Transverse colon (tissue), 4 donors: ENCODE data around the gene CENPL. TPM values are rescaled to one million over a fixed set of nuclear protein-coding genes. Genes with fewer than 3 reads are reported as not detected.

ENCODE experiments used
- DNase-seq: peaks from one replicate; pipeline ENCODE4 v3.0.0-alpha.2; 2019
- H3K27ac ChIP-seq, 4 donors: fragments of 200-600 bp; sonication (generic); 2 replicates each; pipeline ENCODE4 v1.5.1; 2016 to 2018; ENCODE audit warnings: inconsistent platforms in 4 of 4
- H3K27me3 ChIP-seq: fragments of 200-600 bp; sonication (generic); 2 replicates; pipeline ENCODE4 v1.5.1; 2017; ENCODE audit warnings: inconsistent platforms
- H3K36me3 ChIP-seq, 4 donors: fragments of 200-600 bp; sonication (generic); 2 replicates each; pipeline ENCODE4 v1.5.1; 2017 to 2019; ENCODE audit warnings: inconsistent platforms in 4 of 4
- H3K4me1 ChIP-seq, 4 donors: fragments of 200-600 bp; sonication (generic); 2 replicates each; pipeline ENCODE4 v1.5.1; 2017 to 2020; ENCODE audit warnings: inconsistent platforms in 4 of 4
- H3K4me3 ChIP-seq, 4 donors: fragments of 200-600 bp; sonication (generic); 1 replicate in 1 of 4; 2 replicates in 3 of 4; pipeline versions ENCODE4 v1.5.1 to v1.6.1; 2017 to 2019; ENCODE audit warnings: inconsistent platforms in 4 of 4
- H3K9me3 ChIP-seq, 2 donors: fragments of 200-600 bp; sonication (generic); 2 replicates each; pipeline ENCODE4 v1.5.1; 2017 to 2019; ENCODE audit warnings: inconsistent platforms in 2 of 2
- EP300 ChIP-seq: sonication (generic); formaldehyde crosslinking; IDR thresholded peaks from one replicate; pipeline ENCODE4 v1.6.1; 2017; ENCODE audit warnings: antibody characterized with exemption, low read depth
- POLR2A ChIP-seq: fragments of 450-650 bp; IDR thresholded peaks from one replicate; pipeline ENCODE4 v1.6.1; 2016; ENCODE audit warnings: antibody characterized with exemption, mild to moderate bottlenecking, moderate library complexity
- POLR2AphosphoS5 ChIP-seq, 3 donors: sonication (generic); formaldehyde crosslinking; IDR thresholded peaks; one replicate each; pipeline ENCODE4 v1.6.1; 2016; ENCODE audit warnings: antibody characterized with exemption in 3 of 3
- WGBS, 2 donors: methylation state at CpG; one replicate each; pipeline ENCODE4 v1.1.5; 2018; ENCODE audit warnings: low coverage in 1 of 2; 5-methylcytosine and 5-hydroxymethylcytosine counted together
- in situ Hi-C, 4 donors: fragments of 200-750 bp; cut with MboI; loops; one replicate each; pipeline versions ENCODE4 v1.15.0 to v1.15.1; 2017; ENCODE audit warnings: low sequenced_read_pairs in 3 of 4, low pct_ligation_motif_present in 1 of 4, low pct_unique_long_range_greater_than_20kb in 1 of 4
- intact Hi-C: fragments of 100-400 bp; cut with DNase I; formaldehyde crosslinking; loops from one replicate; pipeline ENCODE4 v1.15.1; 2023; ENCODE audit warnings: low total_unique reads
- small RNA-seq, 4 donors: library from RNA; depleted of rRNA; stranded (forward); fragments of <200 nt; gene quantifications; one replicate each; pipeline ENCODE3, GENCODE V24; 2016
- total RNA-seq, 4 donors: library from RNA; depleted of rRNA; stranded (reverse); fragments of >200 nt; gene quantifications; one replicate each; pipeline ENCODE4 v1.1.0, GENCODE V29; 2016
- TF ChIP-seq, protein P1 (sequence below), 5 experiments: fragments of 200-600 bp in 3 of 5; fragments of 450-650 bp in 2 of 5; sonication (generic) in 3 of 5; IDR thresholded peaks; 1 replicate in 2 of 5; 2 replicates in 3 of 5; pipeline ENCODE4 v1.5.1; 2016 to 2017; ENCODE audit warnings: antibody characterized with exemption in 5 of 5, inconsistent platforms in 3 of 5, mild to moderate bottlenecking in 2 of 5, moderate library complexity in 1 of 5

The CENPL gene
- total RNA-seq, 4 donors from 2014 or later = 4.3 to 6.7 (median 4.9) TPM; not detected in 1

DNA sequence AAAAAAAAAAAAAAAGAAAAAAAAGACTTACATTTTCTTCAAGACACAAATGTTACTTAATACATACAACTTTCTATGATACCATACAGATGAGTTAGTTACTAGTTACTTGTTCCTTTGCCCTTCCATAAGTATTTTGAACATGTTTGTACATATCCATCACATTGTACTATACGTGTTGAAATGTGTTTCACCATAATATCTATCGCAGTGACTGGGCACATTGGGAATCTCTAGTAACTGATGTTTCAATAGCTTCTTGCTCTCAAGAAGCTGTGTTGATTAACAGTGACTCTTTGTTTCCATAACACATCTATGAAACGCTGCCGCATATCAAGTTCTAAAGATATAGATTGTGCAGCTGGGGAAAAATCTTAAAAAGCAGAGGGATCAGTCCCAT, 67.0 kb downstream of the CENPL start:
- intact Hi-C loops = no loop called here
- 89 to 98% methylated on average over 4 of the region's 4 CpGs for WGBS, 2 donors
- TF ChIP-seq, protein P1, sequence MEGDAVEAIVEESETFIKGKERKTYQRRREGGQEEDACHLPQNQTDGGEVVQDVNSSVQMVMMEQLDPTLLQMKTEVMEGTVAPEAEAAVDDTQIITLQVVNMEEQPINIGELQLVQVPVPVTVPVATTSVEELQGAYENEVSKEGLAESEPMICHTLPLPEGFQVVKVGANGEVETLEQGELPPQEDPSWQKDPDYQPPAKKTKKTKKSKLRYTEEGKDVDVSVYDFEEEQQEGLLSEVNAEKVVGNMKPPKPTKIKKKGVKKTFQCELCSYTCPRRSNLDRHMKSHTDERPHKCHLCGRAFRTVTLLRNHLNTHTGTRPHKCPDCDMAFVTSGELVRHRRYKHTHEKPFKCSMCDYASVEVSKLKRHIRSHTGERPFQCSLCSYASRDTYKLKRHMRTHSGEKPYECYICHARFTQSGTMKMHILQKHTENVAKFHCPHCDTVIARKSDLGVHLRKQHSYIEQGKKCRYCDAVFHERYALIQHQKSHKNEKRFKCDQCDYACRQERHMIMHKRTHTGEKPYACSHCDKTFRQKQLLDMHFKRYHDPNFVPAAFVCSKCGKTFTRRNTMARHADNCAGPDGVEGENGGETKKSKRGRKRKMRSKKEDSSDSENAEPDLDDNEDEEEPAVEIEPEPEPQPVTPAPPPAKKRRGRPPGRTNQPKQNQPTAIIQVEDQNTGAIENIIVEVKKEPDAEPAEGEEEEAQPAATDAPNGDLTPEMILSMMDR (IDR thresholded peaks at IDR 0.05) = no peak
- TF ChIP-seq EP300 = no peak
- no peak for TF ChIP-seq POLR2A
- no peak for TF ChIP-seq POLR2AphosphoS5 (IDR thresholded peaks at IDR 0.05)
- Histone ChIP-seq H3K9me3 (no peaks in the 10 kb centered on the region), H3K4me3 (no peak overlapping the region), H3K36me3 (peaks cover 0 to 61% (median 30%) of the 10 kb centered on the region in 4 donors), H3K27me3 (no peaks in the 10 kb centered on the region), H3K27ac (no peak overlapping the region), H3K4me1 (no peaks in the 10 kb centered on the region)
- in situ Hi-C loops = no loop called here
- no peak for DNase-seq

DNA sequence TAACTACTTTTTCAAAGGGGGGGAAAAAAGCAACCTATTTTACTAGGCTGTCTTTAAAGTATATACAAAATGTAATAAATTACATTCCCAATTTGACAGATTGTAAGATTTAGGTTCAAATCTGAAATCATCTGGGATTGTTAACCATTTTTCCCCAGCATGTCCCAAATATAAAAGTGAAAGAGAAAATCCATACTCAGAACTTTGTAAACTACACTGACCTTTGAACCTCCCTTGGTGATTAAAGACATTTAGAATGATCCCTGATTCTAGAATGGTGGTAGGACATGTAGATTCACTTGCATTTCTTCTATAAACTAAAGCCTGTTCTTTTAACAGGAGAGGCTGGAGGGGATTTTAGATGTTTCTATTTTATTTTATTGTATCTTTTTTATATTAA, 70.9 kb downstream of the CENPL start:
- intact Hi-C loops (no loop called here), in situ Hi-C loops (no loop called here)
- Histone ChIP-seq H3K36me3 (peaks cover 0 to 55% (median 28%) of the 10 kb centered on the region in 4 donors), H3K27me3 (no peaks in the 10 kb centered on the region), H3K4me1 (no peaks in the 10 kb centered on the region), H3K4me3 (no peak overlapping the region), H3K9me3 (no peaks in the 10 kb centered on the region), H3K27ac (no peak overlapping the region)
- no peak for DNase-seq
- TF ChIP-seq POLR2A (no peak), EP300 (no peak), POLR2AphosphoS5 (IDR thresholded peaks at IDR 0.05) (no peak)
- TF ChIP-seq, protein P1 (IDR thresholded peaks at IDR 0.05) = no peak

Small RNA genes within 50 kb of the gene (small RNA-seq; reads per million reads assigned to genes)
- 0 reads per million in 4 donors for gene RF00019

Other genes starting within 250 kb of the CENPL start
- gene SLC9C2, start 221.8 kb downstream of the CENPL start, total RNA-seq = not detected
- gene TEX50, start 189.5 kb downstream of the CENPL start, total RNA-seq = not detected
- 1 to 10 TPM in 1 of 4 donors, under 1 TPM in 1, not detected in 2; 0.27 to 1.1 TPM for gene ANKRD45, start 155.0 kb downstream of the CENPL start, total RNA-seq
- gene KLHL20, start 109.9 kb downstream of the CENPL start, total RNA-seq = 10 to 100 TPM in 3 of 4 donors, 1 to 10 TPM in 1; 7.9 to 39.7 (median 27.8) TPM
- 10 to 100 TPM; 12.0 to 19.7 (median 16.6) TPM for gene DARS2, start 210 bp downstream of the CENPL start, total RNA-seq
- 100 to 1,000 TPM in 3 of 4 donors, 10 to 100 TPM in 1; 82.7 to 435 (median 193) TPM for gene GAS5, start 43.1 kb upstream of the CENPL start, total RNA-seq
- 1 to 10 TPM; 4.6 to 8.3 (median 6.9) TPM for gene ZBTB37, start 43.5 kb upstream of the CENPL start, total RNA-seq
- 1 to 10 TPM in 1 of 4 donors, not detected in 3; 1.1 TPM for gene SERPINC1, start 92.4 kb upstream of the CENPL start, total RNA-seq
- gene RC3H1, start 197.5 kb upstream of the CENPL start, total RNA-seq = 10 to 100 TPM; 17.9 to 37.9 (median 33.1) TPM